ENCODE data around the gene PTGDR.

PTGDR gene

GRCh38 chr14:52263190-52263589 is 4.3 kb upstream of the PTGDR start:
- no peak for DNase-seq (ENCODE audit: low read depth in 4 of 4, low spot score in 1 of 4)

GRCh38 chr14:52265253-52265652 is 2.2 kb upstream of the PTGDR start:
- no peak for DNase-seq (ENCODE audit: low read depth in 4 of 4, low spot score in 1 of 4)

- no peak for DNase-seq (ENCODE audit: low read depth in 4 of 4, low spot score in 1 of 4)
Measured at GRCh38 chr14:52266179-52266578, 1.3 kb upstream of the PTGDR start.

GRCh38 chr14:52266782-52267181 is 716 bp upstream of the PTGDR start:
- no peak for DNase-seq (ENCODE audit: low read depth in 4 of 4, low spot score in 1 of 4)

- DNase-seq (ENCODE audit: low read depth in 4 of 4, low spot score in 1 of 4) = no peak
Measured at GRCh38 chr14:52268279-52269061, 972 bp downstream of the PTGDR start.

GRCh38 chr14:52269100-52269499 is 1.6 kb downstream of the PTGDR start:
- DNase-seq (ENCODE audit: low read depth in 4 of 4, low spot score in 1 of 4) = no peak

GRCh38 chr14:52269982-52270381 is 2.5 kb downstream of the PTGDR start:
- DNase-seq (ENCODE audit: low read depth in 4 of 4, low spot score in 1 of 4) = no peak

GRCh38 chr14:52271538-52271937 is 4.0 kb downstream of the PTGDR start:
- no peak for DNase-seq (ENCODE audit: low read depth in 4 of 4, low spot score in 1 of 4)

- DNase-seq (ENCODE audit: low read depth in 4 of 4, low spot score in 1 of 4) = no peak
Measured at GRCh38 chr14:52272375-52272774, 4.9 kb downstream of the PTGDR start.

GRCh38 chr14:52275372-52275771 is 7.9 kb downstream of the PTGDR start:
- no peak for DNase-seq (ENCODE audit: low read depth in 4 of 4, low spot score in 1 of 4)

GRCh38 chr14:52277552-52277951 is 10.1 kb downstream of the PTGDR start:
- no peak for DNase-seq (ENCODE audit: low read depth in 4 of 4, low spot score in 1 of 4)

GRCh38 chr14:52279408-52279807 is 11.9 kb downstream of the PTGDR start:
- no peak for DNase-seq (ENCODE audit: low read depth in 4 of 4, low spot score in 1 of 4)

GRCh38 chr14:52283099-52283498 is 15.6 kb downstream of the PTGDR start:
- no peak for DNase-seq (ENCODE audit: low read depth in 4 of 4, low spot score in 1 of 4)

- DNase-seq (ENCODE audit: low read depth in 4 of 4, low spot score in 1 of 4) = no peak
Measured at GRCh38 chr14:52286661-52287649, 19.5 kb downstream of the PTGDR start.

GRCh38 chr14:52296378-52296777 is 28.9 kb downstream of the PTGDR start:
- no peak for DNase-seq (ENCODE audit: low read depth in 4 of 4, low spot score in 1 of 4)

- DNase-seq (ENCODE audit: low read depth in 4 of 4, low spot score in 1 of 4) = no peak
Measured at GRCh38 chr14:52298795-52299194, 31.3 kb downstream of the PTGDR start.

- DNase-seq (ENCODE audit: low read depth in 4 of 4, low spot score in 1 of 4) = no peak
Measured at GRCh38 chr14:52299692-52300278, 32.3 kb downstream of the PTGDR start.

GRCh38 chr14:52303236-52303635 is 35.7 kb downstream of the PTGDR start:
- DNase-seq (ENCODE audit: low read depth in 4 of 4, low spot score in 1 of 4) = no peak

GRCh38 chr14:52304248-52304904 is 36.9 kb downstream of the PTGDR start:
- DNase-seq (ENCODE audit: low read depth in 4 of 4, low spot score in 1 of 4) = no peak

- DNase-seq (ENCODE audit: low read depth in 4 of 4, low spot score in 1 of 4) = no peak
Measured at GRCh38 chr14:52305014-52305413, 37.5 kb downstream of the PTGDR start.

GRCh38 chr14:52307376-52307775 is 39.9 kb downstream of the PTGDR start:
- DNase-seq (ENCODE audit: low read depth in 4 of 4, low spot score in 1 of 4) = no peak
